GF-D8 (cell line): ENCODE data around the gene RAB28.
"Not testable (repeated sequence)": the region's sequence is repeated elsewhere in the genome, so short reads cannot be mapped to it uniquely, and the experiment has no call there.

ENCODE experiments used
- DNase-seq: peaks from one replicate; lab custom pipeline; 2025; lab: John Stamatoyannopoulos, UW

Gene RAB28

DNA sequence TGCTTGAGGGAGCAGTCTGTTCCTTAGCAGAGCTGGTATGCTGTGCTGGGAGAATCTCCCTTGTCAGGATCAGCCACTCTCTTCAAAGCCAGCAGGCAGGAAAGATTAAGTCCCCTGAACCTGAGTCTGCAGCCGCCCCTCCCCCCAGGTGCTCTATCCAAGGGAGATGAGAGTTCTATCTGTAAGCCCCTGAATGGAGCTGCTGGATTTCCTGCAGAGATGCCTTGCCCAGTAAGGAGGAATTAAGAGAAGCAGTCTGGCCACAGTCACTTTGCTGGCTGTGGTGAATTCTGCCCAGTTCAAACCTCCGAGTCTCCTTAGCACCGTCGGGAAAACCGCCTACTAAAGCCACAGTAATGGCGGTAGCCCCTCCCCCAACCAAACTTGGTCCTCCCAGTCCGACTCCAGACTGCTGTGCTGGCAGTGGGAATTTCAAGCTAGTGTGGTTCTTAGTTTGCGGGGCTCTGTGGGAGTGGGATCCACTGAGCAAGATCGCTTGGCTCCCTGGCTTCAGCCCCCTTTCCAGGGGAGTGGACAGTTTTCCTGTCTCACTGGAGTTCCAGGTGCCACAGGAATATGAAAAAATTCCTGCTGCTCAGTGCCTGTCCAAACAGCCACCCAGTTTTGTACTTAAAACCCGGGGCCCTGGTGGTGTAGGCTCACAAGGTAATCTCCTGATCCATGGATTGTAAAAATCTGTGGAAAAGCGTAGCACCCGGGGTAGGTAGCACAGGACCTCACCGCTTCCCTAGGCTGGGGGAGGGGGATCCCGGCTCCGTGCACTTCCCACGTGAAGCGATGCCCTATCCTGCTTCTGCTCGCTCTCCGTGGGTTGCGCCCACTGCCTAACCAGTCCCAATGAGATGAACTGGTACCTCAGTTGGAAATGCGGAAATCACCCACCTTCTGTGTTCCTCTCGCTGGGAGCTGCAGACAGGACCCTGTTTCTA lies 38.0 kb downstream of the RAB28 start:
- no peak for DNase-seq

DNA sequence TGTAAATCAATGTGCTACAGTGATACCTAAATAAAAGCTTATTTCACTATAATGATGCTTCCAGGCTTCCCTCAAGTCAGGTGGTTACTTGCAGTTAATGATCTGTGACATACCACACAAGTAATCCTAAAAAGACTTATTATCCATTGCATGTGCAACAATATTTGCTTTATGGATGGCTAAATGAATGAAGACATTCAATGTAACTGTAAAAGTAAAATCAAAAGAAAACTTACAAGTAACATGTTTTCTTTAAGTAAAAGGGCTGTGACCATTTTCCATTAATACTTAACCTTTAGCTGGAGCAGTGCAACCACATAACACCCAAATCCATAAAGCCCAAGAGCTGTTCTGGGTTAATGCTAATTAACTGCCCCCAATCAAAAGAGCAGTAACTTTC lies 42.6 kb downstream of the RAB28 start:
- DNase-seq, result no peak

GRCh38 chr4:13436962-13437361 lies 47.2 kb downstream of the RAB28 start:
- no peak for DNase-seq

- DNase-seq, result no peak
Measured at GRCh38 chr4:13432453-13432852, 51.7 kb downstream of the RAB28 start.

- no peak for DNase-seq
Measured at GRCh38 chr4:13430834-13431568, 53.1 kb downstream of the RAB28 start.

DNA sequence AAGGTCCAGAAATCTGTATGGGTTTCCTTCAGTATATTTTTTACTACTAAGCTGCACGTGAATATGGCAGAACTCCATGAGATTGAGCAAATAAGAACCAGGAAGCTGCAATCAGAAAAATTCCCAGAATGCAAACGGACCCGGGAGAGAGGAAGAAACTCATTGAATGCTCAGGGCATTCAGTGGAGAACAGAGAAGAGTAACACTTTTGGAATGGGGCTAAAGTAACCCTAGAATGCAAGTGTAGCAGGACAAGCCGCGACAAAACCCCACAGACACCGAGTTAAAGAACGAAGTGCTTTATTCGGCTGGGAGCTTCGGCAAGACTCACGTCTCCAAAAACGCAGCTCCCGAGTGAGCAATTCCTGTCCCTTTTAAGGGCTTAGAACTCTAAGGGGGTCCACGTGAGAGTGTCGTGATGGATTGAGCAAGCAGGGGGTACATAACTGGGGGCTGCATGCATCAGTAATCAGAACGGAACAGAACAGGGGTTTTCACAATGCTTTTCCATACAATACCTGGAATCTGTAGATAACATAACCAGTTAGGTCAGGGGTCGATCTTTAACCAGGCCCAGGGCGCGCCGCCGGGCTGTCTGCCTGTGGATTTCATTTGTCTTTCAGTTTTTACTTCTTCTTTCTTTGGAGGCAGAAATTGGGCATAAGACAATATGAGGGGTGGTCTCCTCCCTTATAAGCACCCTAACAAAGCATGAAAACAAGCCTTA lies 56.4 kb downstream of the RAB28 start:
- no peak for DNase-seq

DNA sequence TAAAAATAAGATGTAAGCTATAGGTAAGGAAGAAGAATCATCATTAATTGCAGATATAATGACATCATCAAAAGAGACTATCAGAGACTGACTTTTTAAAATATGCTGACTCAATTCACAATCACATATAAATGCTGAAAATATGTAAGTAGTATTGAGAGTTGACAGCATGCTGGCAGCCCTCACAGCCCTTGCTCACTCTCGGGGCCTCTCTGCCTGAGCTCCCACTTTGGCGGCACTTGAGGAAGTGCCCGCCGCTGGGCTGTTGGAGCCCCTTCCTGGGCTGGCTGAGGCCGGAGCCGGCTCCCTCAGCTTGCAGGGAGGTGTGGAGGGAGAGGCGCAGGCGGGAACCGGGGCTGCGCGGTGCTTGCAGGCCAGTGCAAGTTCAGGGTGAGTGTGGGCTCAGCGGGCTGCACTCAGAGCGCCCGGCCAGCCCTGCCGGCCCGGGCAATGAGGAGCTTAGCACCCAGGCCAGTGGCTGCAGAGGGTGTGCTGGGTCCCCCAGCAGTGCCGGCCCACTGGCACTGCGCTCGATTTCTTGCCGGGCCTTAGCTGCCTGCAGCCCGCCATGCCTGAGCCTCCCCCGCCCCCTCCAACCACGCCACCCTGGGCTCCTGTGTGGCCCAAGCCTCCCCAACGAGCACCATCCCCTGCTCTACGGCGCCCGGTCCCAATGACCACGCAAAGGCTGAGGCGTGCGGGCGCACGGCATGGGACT lies 68.9 kb downstream of the RAB28 start:
- no peak for DNase-seq

GRCh38 chr4:13413729-13414437 lies 70.3 kb downstream of the RAB28 start:
- DNase-seq, result no peak

DNA sequence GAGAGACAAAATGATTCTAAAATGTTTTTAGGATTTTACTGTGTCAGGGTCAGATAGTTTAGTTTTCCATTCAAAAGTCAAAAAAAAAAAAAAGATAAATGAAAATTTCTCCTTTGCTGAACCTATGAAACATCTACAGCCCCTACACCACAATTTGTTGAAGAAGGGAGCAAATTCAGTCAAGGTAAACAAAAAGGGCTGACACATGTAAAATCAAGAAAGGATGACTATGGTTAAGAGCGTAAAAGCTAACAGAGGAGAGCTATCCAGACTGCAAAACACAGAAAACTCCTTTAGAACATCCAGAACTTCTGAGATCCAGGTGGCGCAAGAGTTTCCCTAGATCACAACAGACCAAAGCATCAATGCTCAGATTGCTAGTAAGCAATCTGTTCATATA lies 72.2 kb downstream of the RAB28 start:
- no peak for DNase-seq

DNA sequence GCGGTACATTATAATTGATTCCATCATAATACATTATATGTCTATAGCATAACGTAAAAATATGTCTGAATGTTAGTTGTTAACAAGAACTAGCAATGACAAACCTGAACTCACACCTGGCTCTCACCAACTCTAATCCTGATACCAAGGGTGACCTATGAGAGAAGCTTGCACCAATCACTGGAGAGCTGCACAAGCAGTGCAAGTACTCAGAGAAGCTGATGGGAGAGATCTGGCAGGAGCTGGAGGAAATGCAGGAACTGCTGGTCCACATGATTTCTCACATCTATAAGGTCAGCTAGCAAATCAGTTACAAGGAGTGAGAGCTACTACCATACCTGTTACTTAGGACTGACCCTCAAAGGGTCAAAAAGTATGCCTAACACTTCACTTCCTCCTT lies 74.8 kb downstream of the RAB28 start:
- no peak for DNase-seq

DNA sequence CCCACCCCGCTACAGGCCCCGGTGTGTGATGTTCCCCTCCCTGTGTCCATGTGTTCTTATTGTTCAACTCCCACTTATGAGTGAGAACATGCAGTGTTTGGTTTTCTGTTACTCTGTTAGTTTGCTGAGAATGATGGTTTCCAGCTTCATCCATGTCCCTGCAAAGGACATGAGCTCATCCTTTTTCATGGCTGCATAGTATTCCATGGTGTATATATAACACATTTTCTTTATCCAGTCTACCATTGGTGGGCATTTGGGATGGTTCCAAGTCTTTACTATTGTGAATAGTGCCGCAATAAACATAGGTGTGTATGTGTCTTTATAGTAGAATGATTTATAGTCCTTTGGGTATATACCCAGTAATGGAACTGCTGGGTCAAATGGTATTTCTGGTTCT lies 78.0 kb downstream of the RAB28 start:
- not testable (repeated sequence) for DNase-seq

DNA sequence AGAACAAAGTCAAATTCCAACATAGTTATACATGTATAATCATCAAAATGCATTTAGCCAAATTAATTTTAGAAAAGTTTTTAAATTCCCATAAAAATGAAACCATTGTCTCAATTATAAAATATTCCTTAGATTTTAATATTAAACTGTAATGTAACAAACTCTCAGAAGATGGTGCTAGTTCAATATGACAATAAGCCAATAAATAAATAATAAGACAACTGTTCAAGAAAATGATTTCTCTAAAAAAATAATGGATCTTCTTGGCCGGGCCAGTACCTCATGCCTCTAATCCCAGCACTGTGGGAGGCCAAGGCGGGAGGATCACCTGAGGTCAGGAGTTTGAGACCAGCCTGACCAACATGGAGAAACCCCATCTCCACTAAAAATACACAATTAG lies 80.3 kb downstream of the RAB28 start:
- DNase-seq, result no peak

DNA sequence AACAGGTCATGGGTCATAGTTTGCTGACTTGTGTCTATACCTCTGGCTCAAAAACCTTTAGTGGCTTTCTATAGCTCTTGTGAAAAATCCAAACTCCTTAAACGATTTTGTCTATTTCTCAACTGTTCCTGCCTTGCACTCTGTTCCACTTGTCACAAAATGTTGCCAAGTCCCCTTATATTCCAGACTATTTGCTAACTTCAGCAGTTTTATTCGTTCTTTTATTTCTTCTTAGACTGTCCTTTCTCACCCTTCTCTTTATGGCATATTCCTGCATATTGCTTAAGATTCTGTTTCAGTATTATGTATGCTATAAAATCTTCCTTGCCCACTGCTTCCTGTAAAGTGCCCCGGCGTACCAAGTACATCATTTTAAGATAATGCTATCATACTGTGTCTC lies 80.8 kb downstream of the RAB28 start:
- DNase-seq, result no peak

GRCh38 chr4:13399257-13399656 lies 84.9 kb downstream of the RAB28 start:
- DNase-seq, result no peak

GRCh38 chr4:13396161-13396560 lies 88.0 kb downstream of the RAB28 start:
- DNase-seq, result no peak

DNA sequence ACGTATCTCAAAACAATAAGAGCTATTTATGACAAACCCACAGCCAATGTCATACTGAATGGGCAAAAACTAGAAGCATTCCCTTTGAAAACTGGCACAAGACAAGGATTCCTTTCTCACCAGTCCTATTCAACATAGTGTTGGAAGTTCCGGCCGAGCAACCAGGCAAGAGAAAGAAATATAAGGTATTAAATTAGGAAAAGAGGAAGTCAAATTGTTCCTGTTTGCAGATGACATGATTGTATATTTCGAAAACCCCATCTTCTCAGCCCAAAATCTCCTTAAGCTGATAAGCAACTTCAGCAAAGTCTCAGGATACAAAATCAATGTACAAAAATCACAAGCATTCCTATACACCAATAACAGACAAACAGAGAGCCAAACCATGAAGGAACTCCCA lies 94.2 kb downstream of the RAB28 start:
- not testable (repeated sequence) for DNase-seq

GRCh38 chr4:13386405-13387107 lies 97.6 kb downstream of the RAB28 start:
- no peak for DNase-seq

DNA sequence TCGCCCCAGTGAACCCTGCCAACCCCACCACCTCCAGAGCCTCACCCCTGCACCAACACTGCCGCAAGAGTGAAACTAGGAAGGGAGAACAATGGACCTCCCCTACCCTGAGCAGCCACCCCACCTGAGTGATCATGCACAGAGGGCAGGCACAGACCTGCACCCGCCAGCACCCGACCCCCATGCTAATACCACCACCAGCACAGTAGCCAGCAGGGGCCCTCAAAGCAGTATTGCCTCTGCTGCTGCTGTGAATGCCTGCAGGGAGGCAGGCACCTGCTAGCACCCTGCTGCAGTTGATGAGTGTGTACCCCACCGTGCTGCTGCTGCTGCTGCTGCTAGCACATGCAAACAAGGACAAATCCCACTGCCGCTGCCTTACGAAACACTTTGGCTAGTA lies 100.1 kb downstream of the RAB28 start:
- DNase-seq, result no peak

DNA sequence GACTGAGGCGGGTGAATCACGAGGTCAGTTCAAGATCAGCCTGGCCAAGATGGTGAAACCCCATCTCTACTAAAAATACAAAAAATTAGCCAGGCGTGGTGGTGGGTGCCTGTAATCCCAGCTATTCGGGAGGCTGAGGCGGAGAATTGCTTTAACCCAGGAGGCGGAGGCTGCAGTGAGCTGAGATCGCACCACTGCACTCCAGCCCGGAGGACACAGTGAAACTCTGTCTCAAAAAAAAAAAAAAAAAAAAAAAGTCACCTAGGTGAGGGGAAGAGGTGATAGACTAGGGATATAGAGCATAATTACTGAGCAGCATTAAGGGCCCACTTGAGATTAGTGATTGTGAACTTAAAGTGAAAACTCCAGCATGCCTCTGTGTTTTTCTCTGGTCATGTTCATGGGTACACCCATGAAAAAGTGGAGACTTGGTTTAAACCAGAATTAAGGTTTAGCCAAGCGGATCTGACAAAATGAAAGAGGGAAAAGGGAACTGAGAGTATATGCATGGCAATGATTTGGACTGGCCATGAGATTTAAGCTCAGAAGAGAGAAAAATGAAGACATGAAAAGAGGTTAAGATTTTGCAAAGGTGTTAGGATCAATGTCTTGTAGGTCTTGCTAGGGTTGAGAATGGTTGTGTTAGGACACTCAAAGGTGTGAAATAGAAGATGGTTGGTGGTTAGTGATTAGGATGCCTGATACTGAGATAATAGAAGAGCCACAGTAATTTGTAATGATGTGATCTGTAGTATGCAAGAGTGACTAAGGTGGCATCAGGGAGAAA lies 105.0 kb downstream of the RAB28 start:
- no peak for DNase-seq

DNA sequence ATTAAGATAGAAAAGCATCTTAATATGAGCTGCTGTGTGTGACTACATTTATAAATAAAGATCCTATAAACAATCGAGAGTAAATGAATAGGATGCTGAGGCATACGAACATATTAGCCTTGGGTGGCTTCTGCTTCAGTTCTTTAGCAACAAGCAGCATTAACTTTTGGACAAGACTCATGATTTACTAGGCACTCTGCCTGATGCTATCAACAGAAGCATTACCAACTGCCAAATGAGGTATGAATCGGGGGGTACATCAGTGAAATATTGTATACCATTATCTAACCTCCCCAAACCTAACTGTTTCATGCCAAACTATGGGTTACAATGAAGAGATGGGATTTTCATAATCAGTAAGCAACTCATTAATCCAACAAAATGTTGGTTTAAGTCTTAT lies 113.1 kb downstream of the RAB28 start:
- no peak for DNase-seq
